NCI-H2029 treated with DMSO at 0.1 percent for 48 hours (cell line): ENCODE measurements around the gene SNAI3.

ENCODE experiments used
- DNase-seq: peaks from one replicate; lab custom pipeline; 2025; lab: John Stamatoyannopoulos, UW

SNAI3 gene

GRCh38 chr16:88634141-88634993 is 51.9 kb downstream of the SNAI3 start:
- DNase-seq: no peak

GRCh38 chr16:88633684-88634140 is 52.6 kb downstream of the SNAI3 start:
- no peak for DNase-seq

GRCh38 chr16:88632587-88632930 is 53.7 kb downstream of the SNAI3 start:
- no peak for DNase-seq

GRCh38 chr16:88631920-88632586 is 54.3 kb downstream of the SNAI3 start:
- DNase-seq: no peak

- no peak for DNase-seq
Observed at GRCh38 chr16:88631384-88631783, 54.9 kb downstream of the SNAI3 start.

GRCh38 chr16:88630941-88631340 is 55.4 kb downstream of the SNAI3 start:
- DNase-seq: no peak

GRCh38 chr16:88630433-88630832 is 55.9 kb downstream of the SNAI3 start:
- no peak for DNase-seq

- no peak for DNase-seq
Observed at GRCh38 chr16:88629835-88630234, 56.5 kb downstream of the SNAI3 start.

GRCh38 chr16:88628512-88628974 is 57.8 kb downstream of the SNAI3 start:
- no peak for DNase-seq
